HG03432 (cell line): Measurements from ENCODE around the gene JAML.
"Not testable (repeated sequence)": the region's sequence is repeated elsewhere in the genome, so short reads cannot be mapped to it uniquely, and the experiment has no call there.

Experiments used
- ATAC-seq: cut with Tn5 transposase; IDR thresholded peaks from one replicate; pipeline ENCODE4 v1.9.1; 2021; ENCODE audit warnings: mild to moderate bottlenecking, moderate library complexity; ENCODE audit not compliant: unreplicated experiment

The JAML gene

GRCh38 chr11:118199135-118199534, 25.7 kb downstream of the JAML start:
- no peak for ATAC-seq

GRCh38 chr11:118198370-118198769, 26.4 kb downstream of the JAML start:
- no peak for ATAC-seq

- ATAC-seq = no peak
These were observed 29.8 kb downstream of the JAML start for GRCh38 chr11:118194835-118195627.

GRCh38 chr11:118193910-118194566, 30.8 kb downstream of the JAML start:
- ATAC-seq = no peak

- ATAC-seq = not testable (repeated sequence)
These were observed 32.0 kb downstream of the JAML start for GRCh38 chr11:118192817-118193216.

GRCh38 chr11:118190942-118191506, 33.8 kb downstream of the JAML start:
- ATAC-seq = not testable (repeated sequence)

- no peak for ATAC-seq
These were observed 38.3 kb downstream of the JAML start for GRCh38 chr11:118186346-118187107.

GRCh38 chr11:118184784-118185579, 39.8 kb downstream of the JAML start:
- no peak for ATAC-seq

GRCh38 chr11:118183691-118184090, 41.1 kb downstream of the JAML start:
- ATAC-seq = not testable (repeated sequence)

GRCh38 chr11:118180300-118180703, 44.5 kb downstream of the JAML start:
- ATAC-seq = no peak

GRCh38 chr11:118176778-118177134, 48.1 kb downstream of the JAML start:
- no peak for ATAC-seq

GRCh38 chr11:118175993-118176777, 48.6 kb downstream of the JAML start, which contains the start of gene SCN2B:
Gene SCN2B (minus strand): TSS chr11:118176639. CDS start chr11:118176431, 208 bp downstream.
- no peak for ATAC-seq

GRCh38 chr11:118175031-118175992, 49.5 kb downstream of the JAML start:
- no peak for ATAC-seq

- ATAC-seq = no peak
These were observed 50.7 kb downstream of the JAML start for GRCh38 chr11:118174006-118174567.

GRCh38 chr11:118172356-118172755, 52.5 kb downstream of the JAML start:
- no peak for ATAC-seq

- no peak for ATAC-seq
These were observed 53.3 kb downstream of the JAML start for GRCh38 chr11:118171269-118172062.

- no peak for ATAC-seq
These were observed 53.9 kb downstream of the JAML start for GRCh38 chr11:118170882-118171268.
